NT2/D1 (cell line): ENCODE measurements around the gene CCDC117.

Source experiments
- YY1 ChIP-seq: IDR thresholded peaks from 2 replicates; pipeline ENCODE4 v1.6.1; 2011; ENCODE audit not compliant: insufficient read length, insufficient read depth
- ZNF274 ChIP-seq: IDR thresholded peaks from 2 replicates; pipeline ENCODE4 v1.6.1; 2011; ENCODE audit warnings: mild to moderate bottlenecking, low read depth, low read length

GRCh38 chr22:28737701-28738100, 34.8 kb upstream of the CCDC117 start:
- TF ChIP-seq ZNF274: no peak
- TF ChIP-seq YY1: no peak
